OCI-LY7 (cell line): Measurements from ENCODE around the gene EARS2. TPM values are rescaled to one million over a fixed set of nuclear protein-coding genes. Genes with fewer than 3 reads are reported as not detected.

ENCODE experiments used
- BruUV-seq: library from RNA; stranded (reverse); fragments of 400-500 nt; replicated peaks from 2 replicates; lab custom pipeline; 2021; lab: Mats Ljungman, UMichigan
- CTCF ChIA-PET: fragments of 300-600 bp; sonication (Branson Sonifier 250); formaldehyde crosslinking; loops from one replicate; lab custom pipeline; 2022; ENCODE audit warnings: antibody characterized with exemption; ENCODE audit not compliant: unreplicated experiment; lab: Charles Lee
- POLR2A ChIA-PET: fragments of 300-600 bp; sonication (Branson Sonifier 250); formaldehyde crosslinking; loops from one replicate; lab custom pipeline; 2022; ENCODE audit warnings: antibody characterized with exemption; lab: Charles Lee
- DNase-seq: peaks from one replicate; pipeline ENCODE4 v3.0.0-alpha.2; 2015; ENCODE audit warnings: low spot score
- H2AFZ ChIP-seq: fragments of 200-600 bp; sonication (generic), shearing (Covaris generic); 2 replicates; pipeline ENCODE4 v1.6.1; 2014; ENCODE audit warnings: mild to moderate bottlenecking, antibody characterized with exemption, low read length, moderate library complexity
- H3K27ac ChIP-seq: fragments of 200-600 bp; sonication (generic); 2 replicates; pipeline ENCODE4 v1.5.1; 2014; ENCODE audit warnings: mixed run types, low read depth, mild to moderate bottlenecking, moderate library complexity, low read length, inconsistent platforms; ENCODE audit not compliant: poor library complexity, severe bottlenecking
- H3K36me3 ChIP-seq: fragments of 200-600 bp; sonication (generic); 2 replicates; pipeline ENCODE4 v1.6.1; 2014; ENCODE audit warnings: mild to moderate bottlenecking, antibody characterized with exemption, low read length, moderate library complexity, mixed read lengths; ENCODE audit not compliant: insufficient read depth
- H3K4me1 ChIP-seq: fragments of 200-600 bp; sonication (generic); 2 replicates; pipeline ENCODE4 v1.5.1; 2014; ENCODE audit warnings: mild to moderate bottlenecking, low read length; ENCODE audit not compliant: insufficient read depth, poor library complexity, severe bottlenecking
- H3K4me2 ChIP-seq: fragments of 200-600 bp; sonication (generic); 2 replicates; pipeline ENCODE4 v1.6.1; 2014; ENCODE audit warnings: mild to moderate bottlenecking, low read length
- H3K4me3 ChIP-seq: fragments of 200-600 bp; sonication (generic); 2 replicates; pipeline ENCODE4 v1.5.1; 2014; ENCODE audit warnings: mild to moderate bottlenecking, low read depth, low read length; ENCODE audit not compliant: poor library complexity, severe bottlenecking
- H3K79me2 ChIP-seq: fragments of 200-600 bp; sonication (generic); 2 replicates; pipeline ENCODE4 v1.6.1; 2016; ENCODE audit warnings: low read depth, mild to moderate bottlenecking, low read length, moderate library complexity, mixed read lengths; ENCODE audit not compliant: insufficient read depth
- H3K9me2 ChIP-seq: fragments of 200-600 bp; sonication (generic); 2 replicates; pipeline ENCODE4 v1.6.1; 2016; ENCODE audit warnings: mild to moderate bottlenecking, low read length, mixed read lengths; ENCODE audit not compliant: insufficient read depth
- H3K9me3 ChIP-seq: fragments of 200-600 bp; sonication (generic); 2 replicates; pipeline ENCODE4 v1.6.1; 2014; ENCODE audit warnings: mild to moderate bottlenecking, mixed run types, low read length, mixed read lengths
- H4K20me1 ChIP-seq: fragments of 200-600 bp; sonication (generic); 2 replicates; pipeline ENCODE4 v1.6.1; 2014; ENCODE audit warnings: mild to moderate bottlenecking, antibody characterized with exemption, low read length, moderate library complexity, mixed read lengths; ENCODE audit not compliant: insufficient read depth
- EZH2phosphoT487 ChIP-seq: fragments of 200-600 bp; sonication (generic); IDR thresholded peaks from 2 replicates; pipeline ENCODE4 v1.6.1; 2018; ENCODE audit warnings: low read depth, borderline replicate concordance, mild to moderate bottlenecking, mixed run types, antibody characterized with exemption, low read length, moderate library complexity, mixed read lengths
- intact Hi-C: fragments of 100-400 bp; cut with micrococcal nuclease; formaldehyde crosslinking; loops from one replicate; pipeline ENCODE4 v1.10.0; 2022; ENCODE audit not compliant: unreplicated experiment
- total RNA-seq, 2 experiments: library from RNA; depleted of rRNA in 1 of 2; stranded (reverse); fragments of >200 nt in 1 of 2; shearing (Covaris generic) in 1 of 2; gene quantifications; 2 replicates each; pipeline ENCODE4 v1.2.3, GENCODE V29; 2014 to 2022
- TF ChIP-seq, protein P1 (sequence below): fragments of 200-600 bp; sonication (generic); conservative IDR thresholded peaks from 2 replicates; pipeline ENCODE4 v1.5.1; 2014; ENCODE audit warnings: mild to moderate bottlenecking, antibody characterized with exemption, low read length, moderate library complexity, mixed read lengths

Gene EARS2
- total RNA-seq, 2 experiments from 2014 or later, result 38.5 to 42.1 TPM

GRCh38 chr16:23520500-23520899 lies 36.6 kb downstream of the EARS2 start:
- H3K4me1 ChIP-seq, result peaks cover 83% of the 10 kb centered on the region
- H3K27ac ChIP-seq, result peak overlapping the region; percentile 100
- no peaks in the 10 kb centered on the region for H4K20me1 ChIP-seq
- peak overlapping the region; percentile 75 for H3K4me2 ChIP-seq
- no peaks in the 10 kb centered on the region for H3K9me2 ChIP-seq
- no TSS peak for BruUV-seq
- peak; percentile 58 for DNase-seq
- POLR2A ChIA-PET, result interaction anchor here (0.8 to 2.7 kb wide), 6 partner anchors 8 to 37 kb away, joined by 3 to 13 read pairs (median 4); partner anchors contain the start of genes EARS2 and UBFD1
- peaks cover 13% of the 10 kb centered on the region; the same call in 1 of the 2 replicates for H3K9me3 ChIP-seq
- CTCF ChIA-PET, result no interaction called here
- H3K79me2 ChIP-seq, result no peaks in the 10 kb centered on the region; the same call in 1 of the 2 replicates
- peak overlapping the region; percentile 6; the same call in 1 of the 2 replicates for H2AFZ ChIP-seq
- H3K4me3 ChIP-seq, result peak overlapping the region; percentile 53
- peaks cover 62% of the 10 kb centered on the region for H3K36me3 ChIP-seq
- intact Hi-C loops, result no loop called here
- TF ChIP-seq, protein P1, sequence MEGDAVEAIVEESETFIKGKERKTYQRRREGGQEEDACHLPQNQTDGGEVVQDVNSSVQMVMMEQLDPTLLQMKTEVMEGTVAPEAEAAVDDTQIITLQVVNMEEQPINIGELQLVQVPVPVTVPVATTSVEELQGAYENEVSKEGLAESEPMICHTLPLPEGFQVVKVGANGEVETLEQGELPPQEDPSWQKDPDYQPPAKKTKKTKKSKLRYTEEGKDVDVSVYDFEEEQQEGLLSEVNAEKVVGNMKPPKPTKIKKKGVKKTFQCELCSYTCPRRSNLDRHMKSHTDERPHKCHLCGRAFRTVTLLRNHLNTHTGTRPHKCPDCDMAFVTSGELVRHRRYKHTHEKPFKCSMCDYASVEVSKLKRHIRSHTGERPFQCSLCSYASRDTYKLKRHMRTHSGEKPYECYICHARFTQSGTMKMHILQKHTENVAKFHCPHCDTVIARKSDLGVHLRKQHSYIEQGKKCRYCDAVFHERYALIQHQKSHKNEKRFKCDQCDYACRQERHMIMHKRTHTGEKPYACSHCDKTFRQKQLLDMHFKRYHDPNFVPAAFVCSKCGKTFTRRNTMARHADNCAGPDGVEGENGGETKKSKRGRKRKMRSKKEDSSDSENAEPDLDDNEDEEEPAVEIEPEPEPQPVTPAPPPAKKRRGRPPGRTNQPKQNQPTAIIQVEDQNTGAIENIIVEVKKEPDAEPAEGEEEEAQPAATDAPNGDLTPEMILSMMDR, result no peak
- no peak for TF ChIP-seq EZH2phosphoT487

DNA sequence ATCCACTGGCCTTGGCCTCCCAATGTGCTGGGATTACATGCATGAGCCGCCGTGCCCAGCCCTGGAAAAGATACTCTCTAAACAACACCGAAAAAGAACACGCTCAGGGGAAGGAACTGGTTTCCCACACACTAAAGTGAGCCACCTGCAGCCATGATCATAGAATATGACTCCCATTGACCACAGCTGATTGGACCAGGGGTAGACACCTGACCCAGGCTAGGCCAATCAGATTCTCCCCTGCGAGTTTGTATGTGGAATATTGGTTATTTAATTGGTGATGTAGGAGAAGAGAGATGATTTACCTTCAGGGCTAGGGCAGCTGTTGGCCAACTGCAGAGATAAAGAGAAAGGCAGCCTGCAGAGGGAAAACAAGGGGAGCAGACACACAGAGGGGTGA lies 37.9 kb downstream of the EARS2 start:
- TF ChIP-seq, protein P1, result no peak
- TF ChIP-seq EZH2phosphoT487, result no peak
- ChIA-PET POLR2A (interaction anchor here (0.7 to 4.6 kb wide), 4 partner anchors 10 to 23 kb away, joined by 3 to 31 read pairs (median 5); partner anchors contain the start of gene GGA2), CTCF (interaction anchor here (0.6 kb wide), 1 partner anchor 18 kb away, joined by 3 read pairs; no protein-coding TSS in a partner anchor)
- Histone ChIP-seq H3K9me2 (no peaks in the 10 kb centered on the region), H4K20me1 (no peaks in the 10 kb centered on the region), H3K79me2 (no peaks in the 10 kb centered on the region; the same call in 1 of the 2 replicates), H3K27ac (peak overlapping the region; percentile 100), H3K4me2 (peak overlapping the region; percentile 75), H3K9me3 (peaks cover 13% of the 10 kb centered on the region; the same call in 1 of the 2 replicates), H3K4me1 (peaks cover 93% of the 10 kb centered on the region), H2AFZ (no peak overlapping the region; the same call in 1 of the 2 replicates), H3K36me3 (peaks cover 53% of the 10 kb centered on the region), H3K4me3 (peak overlapping the region; percentile 53)
- intact Hi-C loops, result loop anchor here (10.0 kb wide), 1 partner anchor 346 kb away; no protein-coding TSS in a partner anchor
- DNase-seq, result peak; percentile 89
- BruUV-seq, result no TSS peak

GRCh38 chr16:23518435-23518891 lies 38.7 kb downstream of the EARS2 start:
- H3K36me3 ChIP-seq, result peaks cover 45% of the 10 kb centered on the region
- TF ChIP-seq, protein P1, result no peak
- TF ChIP-seq EZH2phosphoT487, result no peak
- CTCF ChIA-PET, result no interaction called here
- H3K9me3 ChIP-seq, result peaks cover 13% of the 10 kb centered on the region; the same call in 1 of the 2 replicates
- peak overlapping the region; percentile 75 for H3K4me2 ChIP-seq
- peaks cover 92% of the 10 kb centered on the region for H3K4me1 ChIP-seq
- H3K27ac ChIP-seq, result peak overlapping the region; percentile 100
- DNase-seq, result peak; percentile 96
- H3K79me2 ChIP-seq, result no peaks in the 10 kb centered on the region; the same call in 1 of the 2 replicates
- no peaks in the 10 kb centered on the region for H4K20me1 ChIP-seq
- intact Hi-C loops, result loop anchor here (1.0 to 10.0 kb wide), 2 partner anchors 39 to 346 kb away; partner anchors contain the start of genes EARS2 and UBFD1
- peak overlapping the region; percentile 33 for H3K4me3 ChIP-seq
- BruUV-seq, result no TSS peak
- H3K9me2 ChIP-seq, result no peaks in the 10 kb centered on the region
- POLR2A ChIA-PET, result interaction anchor here (1.8 to 4.6 kb wide), 2 partner anchors 9 to 12 kb away, joined by 7 to 31 read pairs; partner anchors contain the start of gene GGA2
- no peak overlapping the region for H2AFZ ChIP-seq
